CD14-positive monocyte (primary cell): ENCODE measurements around the gene TSHZ2. TPM values are rescaled to one million over a fixed set of nuclear protein-coding genes. Genes with fewer than 3 reads are reported as not detected.

Experiments used
- DNase-seq, 3 donors: peaks; one replicate each; pipeline ENCODE4 v3.0.0-alpha.2; 2011 to 2022
- H2AFZ ChIP-seq: 2 replicates; pipeline ENCODE4 v1.6.0; 2012; ENCODE audit warnings: mild to moderate bottlenecking, low read depth, low read length, inconsistent platforms; ENCODE audit not compliant: insufficient read depth, poor library complexity, severe bottlenecking
- H3K27ac ChIP-seq, 2 donors: 1 replicate in 1 of 2; 2 replicates in 1 of 2; pipeline ENCODE4 v1.5.1; 2012 to 2013; ENCODE audit warnings: low read length in 2 of 2, control low read depth in 1 of 2, inconsistent platforms in 1 of 2, low read depth in 1 of 2, mild to moderate bottlenecking in 1 of 2
- H3K27me3 ChIP-seq, 2 donors: one replicate each; pipeline versions ENCODE4 v1.6.0 to v1.6.1; 2011 to 2013; ENCODE audit warnings: low read length in 2 of 2; ENCODE audit not compliant: control insufficient read depth in 2 of 2, insufficient read depth in 2 of 2
- H3K36me3 ChIP-seq, 2 donors: replicated peaks in 1 of 2; 1 replicate in 1 of 2; 2 replicates in 1 of 2; pipeline versions ENCODE4 v1.5.1 to v1.6.1; 2012 to 2013; ENCODE audit warnings: low read length in 2 of 2, control low read depth in 1 of 2, inconsistent platforms in 1 of 2, mild to moderate bottlenecking in 1 of 2; ENCODE audit not compliant: insufficient read depth in 2 of 2, control insufficient read depth in 1 of 2
- H3K4me1 ChIP-seq, 2 donors: 1 replicate in 1 of 2; 2 replicates in 1 of 2; pipeline versions ENCODE4 v1.5.1 to v1.6.1; 2012 to 2013; ENCODE audit warnings: low read length in 2 of 2, control low read depth in 1 of 2, inconsistent platforms in 1 of 2, mild to moderate bottlenecking in 1 of 2, moderate library complexity in 1 of 2; ENCODE audit not compliant: insufficient read depth in 2 of 2, control insufficient read depth in 1 of 2
- H3K4me2 ChIP-seq: replicated peaks from 2 replicates; pipeline ENCODE3; 2012; ENCODE audit warnings: low read length, moderate library complexity, mild to moderate bottlenecking; ENCODE audit not compliant: poor library complexity, severe bottlenecking; ENCODE audit errors: extremely low read depth
- H3K4me3 ChIP-seq, 3 experiments: fragments of 200-600 bp in 1 of 3; sonication (generic) in 1 of 3; replicated peaks in 1 of 3; 1 replicate in 2 of 3; 2 replicates in 1 of 3; pipeline ENCODE4 v1.5.1; 2011 to 2013; ENCODE audit warnings: low read length in 3 of 3, mild to moderate bottlenecking in 3 of 3, control low read depth in 2 of 3, low read depth in 2 of 3, inconsistent platforms in 1 of 3, moderate library complexity in 1 of 3
- H3K79me2 ChIP-seq: 2 replicates; pipeline ENCODE4 v1.6.0; 2012; ENCODE audit warnings: mild to moderate bottlenecking, control low read depth, inconsistent platforms, low read length, moderate library complexity; ENCODE audit not compliant: insufficient read depth
- H3K9ac ChIP-seq: 2 replicates; pipeline ENCODE4 v1.6.0; 2017; ENCODE audit warnings: low read length, mild to moderate bottlenecking; ENCODE audit not compliant: insufficient read depth, poor library complexity, severe bottlenecking
- H3K9me3 ChIP-seq, 2 donors: replicated peaks in 1 of 2; 1 replicate in 1 of 2; 2 replicates in 1 of 2; pipeline versions ENCODE4 v1.5.1 to v1.6.1; 2012 to 2013; ENCODE audit warnings: low read length in 2 of 2, control low read depth in 1 of 2; ENCODE audit not compliant: control insufficient read depth in 1 of 2, insufficient read depth in 1 of 2
- H4K20me1 ChIP-seq: 2 replicates; pipeline ENCODE4 v1.6.0; 2012; ENCODE audit warnings: mild to moderate bottlenecking, low read length, control low read depth, moderate library complexity; ENCODE audit not compliant: insufficient read depth
- H3K27ac Mint-ChIP-seq, 7 donors: one replicate each; pipeline ENCODE4 v1.8.0; 2020; ENCODE audit warnings: mild to moderate bottlenecking in 7 of 7, mixed read lengths in 7 of 7, moderate library complexity in 6 of 7, inconsistent platforms in 2 of 7
- H3K27me3 Mint-ChIP-seq, 3 donors: one replicate each; pipeline ENCODE4 v1.8.0; 2021 to 2022; ENCODE audit warnings: low read depth in 3 of 3, mild to moderate bottlenecking in 3 of 3, mixed read lengths in 3 of 3, moderate library complexity in 3 of 3, inconsistent platforms in 1 of 3
- H3K36me3 Mint-ChIP-seq, 2 donors: one replicate each; pipeline ENCODE4 v1.8.0; 2020; ENCODE audit warnings: mixed read lengths in 2 of 2, inconsistent platforms in 1 of 2, mild to moderate bottlenecking in 1 of 2
- H3K4me1 Mint-ChIP-seq: one replicate; pipeline ENCODE4 v1.8.0; 2020; ENCODE audit warnings: mild to moderate bottlenecking, mixed read lengths
- H3K4me3 Mint-ChIP-seq, 2 donors: one replicate each; pipeline ENCODE4 v1.8.0; 2020; ENCODE audit warnings: mild to moderate bottlenecking in 2 of 2, mixed read lengths in 2 of 2, moderate library complexity in 1 of 2
- H3K9me3 Mint-ChIP-seq, 7 donors: one replicate each; pipeline ENCODE4 v1.8.0; 2020 to 2022; ENCODE audit warnings: mixed read lengths in 7 of 7, mild to moderate bottlenecking in 6 of 7, moderate library complexity in 6 of 7, inconsistent platforms in 2 of 7
- WGBS: methylation state at CpG from one replicate; pipeline ENCODE4 v1.1.5; 2013; ENCODE audit warnings: missing lambda C conversion rate; ENCODE audit not compliant: insufficient coverage; 5-methylcytosine and 5-hydroxymethylcytosine counted together
- intact Hi-C, 2 donors: fragments of 100-400 bp; cut with micrococcal nuclease; formaldehyde crosslinking; loops; one replicate each; pipeline versions ENCODE4 v1.15.0 to v1.15.1; 2023
- polyA plus RNA-seq, 3 donors: library from polyadenylated mRNA; depleted of rRNA in 1 of 3; unstranded in 2 of 3; stranded (reverse) in 1 of 3; fragments of 300-500 nt in 2 of 3; fragments of >200 nt in 1 of 3; fragmentation: Illumina TruSeq in 2 of 3; gene quantifications; 1 replicate in 2 of 3; 2 replicates in 1 of 3; pipeline ENCODE4 v1.2.3, GENCODE V29; 2012 to 2021
- TF ChIP-seq, protein P1 (sequence below): fragments of 200-600 bp; IDR thresholded peaks from one replicate; pipeline ENCODE4 v1.8.0; 2022; ENCODE audit warnings: antibody characterized with exemption, mild to moderate bottlenecking

Gene TSHZ2
- polyA plus RNA-seq, 3 donors = not detected

DNA sequence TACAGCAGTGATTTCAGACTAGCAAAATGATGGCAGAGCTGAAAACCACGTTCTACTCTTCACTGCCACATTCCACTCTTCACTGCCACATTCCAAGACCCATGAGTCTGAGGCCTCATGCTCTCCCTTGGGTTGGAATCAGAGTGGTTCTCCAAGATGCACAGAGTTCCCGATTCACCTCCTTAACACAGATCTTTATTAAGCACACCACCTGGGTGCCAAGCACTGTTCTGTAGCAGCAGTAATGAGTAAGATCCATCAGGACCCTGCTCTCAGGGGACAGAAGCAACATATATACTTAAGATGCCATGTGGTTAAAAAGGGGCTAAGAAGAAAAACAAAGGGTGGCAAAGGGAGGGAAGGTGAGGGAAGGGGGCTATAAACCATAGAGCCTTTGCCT is 26.9 kb downstream of the TSHZ2 start:
- no peak for DNase-seq
- Histone ChIP-seq H3K36me3 (no peaks in the 10 kb centered on the region), H4K20me1 (no peaks in the 10 kb centered on the region), H3K4me2 (no peak overlapping the region), H3K9ac (no peak overlapping the region), H3K27ac (no peak overlapping the region), H3K79me2 (no peaks in the 10 kb centered on the region), H3K4me1 (no peaks in the 10 kb centered on the region), H3K27me3 (no peaks in the 10 kb centered on the region), H2AFZ (no peak overlapping the region), H3K4me3 (no peak overlapping the region), H3K9me3 (no peaks in the 10 kb centered on the region)
- Mint-ChIP-seq H3K27me3 (peaks cover 2 to 3% (median 2%) of the 10 kb centered on the region in 3 donors), H3K4me1 (no peaks in the 10 kb centered on the region), H3K4me3 (no peak overlapping the region), H3K9me3 (peaks cover 0 to 2% (median 0%) of the 10 kb centered on the region in 7 donors), H3K36me3 (no peaks in the 10 kb centered on the region), H3K27ac (no peak overlapping the region)
- intact Hi-C loops = no loop called here
- WGBS = 100% methylated on average over 1 of the region's 2 CpGs
- TF ChIP-seq, protein P1, sequence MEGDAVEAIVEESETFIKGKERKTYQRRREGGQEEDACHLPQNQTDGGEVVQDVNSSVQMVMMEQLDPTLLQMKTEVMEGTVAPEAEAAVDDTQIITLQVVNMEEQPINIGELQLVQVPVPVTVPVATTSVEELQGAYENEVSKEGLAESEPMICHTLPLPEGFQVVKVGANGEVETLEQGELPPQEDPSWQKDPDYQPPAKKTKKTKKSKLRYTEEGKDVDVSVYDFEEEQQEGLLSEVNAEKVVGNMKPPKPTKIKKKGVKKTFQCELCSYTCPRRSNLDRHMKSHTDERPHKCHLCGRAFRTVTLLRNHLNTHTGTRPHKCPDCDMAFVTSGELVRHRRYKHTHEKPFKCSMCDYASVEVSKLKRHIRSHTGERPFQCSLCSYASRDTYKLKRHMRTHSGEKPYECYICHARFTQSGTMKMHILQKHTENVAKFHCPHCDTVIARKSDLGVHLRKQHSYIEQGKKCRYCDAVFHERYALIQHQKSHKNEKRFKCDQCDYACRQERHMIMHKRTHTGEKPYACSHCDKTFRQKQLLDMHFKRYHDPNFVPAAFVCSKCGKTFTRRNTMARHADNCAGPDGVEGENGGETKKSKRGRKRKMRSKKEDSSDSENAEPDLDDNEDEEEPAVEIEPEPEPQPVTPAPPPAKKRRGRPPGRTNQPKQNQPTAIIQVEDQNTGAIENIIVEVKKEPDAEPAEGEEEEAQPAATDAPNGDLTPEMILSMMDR = no peak

DNA sequence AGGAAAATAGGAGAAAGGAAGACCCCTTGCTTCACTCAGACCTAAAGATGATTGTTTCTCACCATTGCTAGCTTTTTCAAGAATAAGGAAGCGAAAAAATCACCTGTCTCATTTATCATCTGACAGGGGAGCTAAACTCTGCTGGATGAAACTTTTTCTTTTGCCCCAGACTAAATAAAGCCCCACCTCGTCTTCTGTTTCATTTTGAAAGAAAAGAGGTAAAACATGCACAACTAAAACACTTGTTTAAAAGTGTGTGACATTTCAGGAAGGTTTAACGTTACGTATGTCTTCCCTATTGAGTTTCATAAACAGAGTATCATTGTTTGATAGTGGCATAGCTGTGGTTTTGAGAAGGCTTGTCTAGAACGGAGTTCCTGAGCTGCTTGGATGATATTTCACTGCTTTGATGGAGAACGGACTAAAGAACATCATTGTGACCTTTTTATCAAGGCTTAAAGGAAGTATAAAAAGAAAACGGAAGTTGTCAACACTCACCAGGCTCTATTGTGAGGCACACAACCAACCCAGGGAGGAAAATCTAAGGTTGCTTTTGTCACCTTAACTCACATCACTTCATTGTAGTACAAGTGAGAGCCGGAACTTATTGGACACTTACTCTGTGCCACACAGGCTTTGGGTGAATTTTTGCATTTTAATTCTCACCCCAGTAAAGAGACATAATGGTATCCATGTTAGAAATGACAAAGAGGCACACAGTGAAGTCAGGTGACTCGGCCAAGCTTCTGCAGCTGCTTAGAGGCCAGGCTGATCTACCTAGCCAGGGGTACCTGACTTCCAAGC is 29.5 kb downstream of the TSHZ2 start:
- Mint-ChIP-seq H3K36me3 (no peaks in the 10 kb centered on the region), H3K27ac (peak overlapping the region in 1 of 7 donors; percentile 33), H3K9me3 (peaks cover 0 to 4% (median 0%) of the 10 kb centered on the region in 7 donors), H3K4me3 (no peak overlapping the region), H3K27me3 (peaks cover 2 to 3% (median 2%) of the 10 kb centered on the region in 3 donors), H3K4me1 (no peaks in the 10 kb centered on the region)
- Histone ChIP-seq H3K27ac (no peak overlapping the region), H3K4me3 (no peak overlapping the region), H3K4me2 (no peak overlapping the region), H4K20me1 (no peaks in the 10 kb centered on the region), H3K4me1 (no peaks in the 10 kb centered on the region), H3K36me3 (no peaks in the 10 kb centered on the region), H3K9ac (no peak overlapping the region), H3K27me3 (no peaks in the 10 kb centered on the region), H2AFZ (no peak overlapping the region), H3K79me2 (no peaks in the 10 kb centered on the region), H3K9me3 (no peaks in the 10 kb centered on the region)
- WGBS = 32% methylated on average over 4 of the region's 9 CpGs
- TF ChIP-seq, protein P1 = no peak
- intact Hi-C loops = no loop called here
- DNase-seq = no peak
